Measurements from ENCODE around the gene CFAP410. TPM values are rescaled to one million over a fixed set of nuclear protein-coding genes. Genes with fewer than 3 reads are reported as not detected.

The CFAP410 gene
- total and polyA plus RNA-seq, 2 of the 8 experiments (the other 6 are each of a cell fraction or from before 2014, with no cell fraction given) = 10.6 to 12.0 TPM

- peak overlapping the region; percentile 38 for H3K4ac ChIP-seq (replicated peaks; ENCODE audit: insufficient read length, low read depth, low read length)
- H3K79me1 ChIP-seq (ENCODE audit: low read depth, low read length) = no peaks in the 10 kb centered on the region
- ChIA-PET POLR2A (ENCODE audit: partially characterized antibody) (interaction anchor here (0.6 to 3.7 kb wide), 4 partner anchors 9 to 144 kb away, joined by 3 to 11 read pairs (median 6); no protein-coding TSS in a partner anchor), CTCF (ENCODE audit: partially characterized antibody) (interaction anchor here (0.6 to 1.8 kb wide), 9 partner anchors 16 to 361 kb away, joined by 3 to 7 read pairs (median 3); no protein-coding TSS in a partner anchor)
- no peak overlapping the region for H3K18ac ChIP-seq (ENCODE audit: extremely low read depth, low read length)
- H3K56ac ChIP-seq (replicated peaks; ENCODE audit: insufficient read length, low read depth, low read length) = no peak overlapping the region
- H3K79me2 ChIP-seq (ENCODE audit: control insufficient read depth in 1 of 2, insufficient read depth in 2 of 2, low read length in 2 of 2) = no peaks in the 10 kb centered on the region
- WGBS, 2 experiments (ENCODE audit: extremely low coverage in 1 of 2, insufficient coverage in 1 of 2, insufficient read length in 1 of 2, insufficient replicate concordance in 2 of 2, low coverage in 1 of 2, low lambda C conversion rate in 2 of 2, missing lambda C conversion rate in 1 of 2) = 95% methylated on average over 22 of the region's 26 CpGs; no CpG with 5 or more reads in 1 of the 2 experiments
- H3K27ac ChIP-seq (ENCODE audit: low read depth, low read length) = no peak overlapping the region
- H3K4me1 ChIP-seq (replicated peaks in 1 of 4; ENCODE audit: control insufficient read depth in 3 of 4, insufficient read depth in 4 of 4, low read length in 3 of 4) = peaks cover 0 to 7% (median under 1%) of the 10 kb centered on the region in 4 experiments; a peak in 1 of 7 replicates
- DNase-seq (ENCODE audit: low read depth in 1 of 2, low spot score in 2 of 2) (no peak), FAIRE-seq (no peak)
- H3K27me3 ChIP-seq (replicated peaks in 1 of 4; ENCODE audit: control insufficient read depth in 3 of 4, extremely low read depth in 1 of 4, insufficient read depth in 3 of 4, low read length in 3 of 4) = no peaks in the 10 kb centered on the region
- H2AFZ ChIP-seq (ENCODE audit: low read length) = no peak overlapping the region
- H3K9me3 ChIP-seq (ENCODE audit: insufficient read depth in 2 of 2, low read depth in 1 of 2, low read length in 1 of 2) = no peaks in the 10 kb centered on the region
- no peak overlapping the region for H3K14ac ChIP-seq (ENCODE audit: insufficient read length)
- H2BK12ac ChIP-seq (ENCODE audit: low read depth, low read length) = no peak overlapping the region
- H3K4me3 ChIP-seq (ENCODE audit: extremely low read depth in 1 of 4, insufficient read depth in 2 of 4, low read depth in 3 of 4, low read length in 4 of 4) = no peak overlapping the region
- H3K23me2 ChIP-seq (ENCODE audit: low read depth, low read length) = peaks cover 3% of the 10 kb centered on the region; the same call in 1 of the 2 replicates
- no peak overlapping the region for H3K4me2 ChIP-seq (ENCODE audit: insufficient read depth in 1 of 2, low read depth in 2 of 2, low read length in 2 of 2)
- H4K5ac ChIP-seq (ENCODE audit: insufficient read length, low read depth, low read length) = no peak overlapping the region
- H3K23ac ChIP-seq (ENCODE audit: insufficient read length) = no peak overlapping the region
- no peak overlapping the region for H2BK20ac ChIP-seq (ENCODE audit: low read length)
- H2AK5ac ChIP-seq (ENCODE audit: low read depth, low read length) = no peak overlapping the region
- H4K91ac ChIP-seq (replicated peaks; ENCODE audit: insufficient read length, low read length) = no peak overlapping the region
- H3K9ac ChIP-seq (replicated peaks in 1 of 4; ENCODE audit: extremely low read depth in 1 of 4, low read depth in 3 of 4, low read length in 3 of 4) = no peak overlapping the region
- peaks cover 0 to 4% of the 10 kb centered on the region in 2 experiments for H4K20me1 ChIP-seq (replicated peaks in 1 of 2; ENCODE audit: control insufficient read depth in 1 of 2, insufficient read depth in 2 of 2, low read length in 2 of 2)
- H2BK15ac ChIP-seq (ENCODE audit: low read length) = no peak overlapping the region
- H2BK5ac ChIP-seq (ENCODE audit: low read depth, low read length) = no peak overlapping the region
- peak overlapping the region; percentile 35 for H4K8ac ChIP-seq (ENCODE audit: extremely low read depth, insufficient read depth, low read length)
- H2BK120ac ChIP-seq (replicated peaks; ENCODE audit: low read depth, low read length) = no peak overlapping the region
- H3K36me3 ChIP-seq (ENCODE audit: control insufficient read depth in 2 of 4, insufficient read depth in 4 of 4, low read length in 3 of 4) = peaks cover 0 to 4% (median 0%) of the 10 kb centered on the region in 4 experiments; a peak in 1 of 8 replicates
- TF ChIP-seq NANOG (IDR thresholded peaks at IDR 0.05; ENCODE audit: insufficient read depth, low read depth, low read length, poor library complexity, severe bottlenecking) (no peak), POLR2AphosphoS5 (IDR thresholded peaks at IDR 0.05; ENCODE audit: low read depth, low read length) (no peak), RNF2 (IDR thresholded peaks at IDR 0.05; ENCODE audit: borderline replicate concordance, low read depth, low read length, missing control alignments, poor library complexity, severe bottlenecking) (no peak), POLR2A (IDR thresholded peaks at IDR 0.05; ENCODE audit: control extremely low read depth in 1 of 2, low read depth in 2 of 2, low read length in 2 of 2) (no peak), TBP (IDR thresholded peaks at IDR 0.05; ENCODE audit: low read depth, low read length) (no peak), SRF (IDR thresholded peaks at IDR 0.05; ENCODE audit: low read depth, low read length) (no peak), SP2 (IDR thresholded peaks at IDR 0.05; ENCODE audit: low read length) (no peak), CHD2 (IDR thresholded peaks at IDR 0.05; ENCODE audit: low read length) (no peak), CTCF (IDR thresholded peaks at IDR 0.05; ENCODE audit: control extremely low read depth in 1 of 3, insufficient read depth in 1 of 3, low read depth in 1 of 3, low read length in 3 of 3) (no peak), SIX5 (IDR thresholded peaks at IDR 0.05; ENCODE audit: low read depth, low read length) (no peak)
These were observed 4.7 kb downstream of the CFAP410 start for GRCh38 chr21:44334329-44335030.

All from H1 (cell line).